DOHH2 (cell line): ENCODE results near the gene VAV1.
"Not testable (repeated sequence)": the region's sequence is repeated elsewhere in the genome, so short reads cannot be mapped to it uniquely, and the experiment has no call there.

ENCODE experiments used
- CTCF ChIP-seq: fragments of 200-600 bp; sonication (generic); IDR thresholded peaks from one replicate; pipeline ENCODE4 v1.5.1; 2014; ENCODE audit warnings: antibody characterized with exemption, mild to moderate bottlenecking, low read depth, low read length; ENCODE audit not compliant: poor library complexity, severe bottlenecking
- EZH2phosphoT487 ChIP-seq: fragments of 200-600 bp; sonication (generic); IDR thresholded peaks from 2 replicates; pipeline ENCODE4 v1.6.1; 2017; ENCODE audit warnings: borderline replicate concordance, mild to moderate bottlenecking, antibody characterized with exemption, low read length, moderate library complexity, mixed read lengths

DNA sequence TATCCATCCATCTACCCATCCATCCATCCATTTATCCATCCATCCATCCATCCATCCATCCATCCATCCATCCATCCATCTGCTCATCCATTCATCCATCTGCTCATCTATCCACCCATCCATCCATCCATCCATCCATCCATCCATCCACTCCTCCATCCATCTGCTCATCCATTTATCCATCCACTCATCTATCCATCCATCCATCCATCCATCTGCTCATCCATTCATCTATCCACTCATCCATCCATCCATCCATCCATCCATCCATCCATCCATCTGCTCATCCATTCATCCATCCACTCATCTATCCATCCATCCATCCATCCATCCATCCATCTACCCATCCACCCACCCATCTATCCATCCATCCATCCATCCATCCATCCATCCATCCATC, 3.5 kb downstream of the VAV1 start:
- TF ChIP-seq CTCF, EZH2phosphoT487: not testable (repeated sequence)
